Limb (tissue), 2 donors: ENCODE data around the gene ORC6.
"Not testable (repeated sequence)": the region's sequence is repeated elsewhere in the genome, so short reads cannot be mapped to it uniquely, and the experiment has no call there.

Source experiments
- DNase-seq, 2 donors: peaks; one replicate each; pipeline ENCODE4 v3.0.0-alpha.2; 2016; ENCODE audit errors: extremely low spot score in 2 of 2

Gene ORC6, protein sequence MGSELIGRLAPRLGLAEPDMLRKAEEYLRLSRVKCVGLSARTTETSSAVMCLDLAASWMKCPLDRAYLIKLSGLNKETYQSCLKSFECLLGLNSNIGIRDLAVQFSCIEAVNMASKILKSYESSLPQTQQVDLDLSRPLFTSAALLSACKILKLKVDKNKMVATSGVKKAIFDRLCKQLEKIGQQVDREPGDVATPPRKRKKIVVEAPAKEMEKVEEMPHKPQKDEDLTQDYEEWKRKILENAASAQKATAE

GRCh38 chr16:46689365-46690280, at the start of gene ORC6:
Gene ORC6 (plus strand): TSS chr16:46689659. CDS start chr16:46689706, 47 bp downstream.
- DNase-seq, result peak; percentile 96 to 98

- no peak for DNase-seq
Measured at GRCh38 chr16:46648656-46649055, 40.8 kb upstream of the ORC6 start.

DNA sequence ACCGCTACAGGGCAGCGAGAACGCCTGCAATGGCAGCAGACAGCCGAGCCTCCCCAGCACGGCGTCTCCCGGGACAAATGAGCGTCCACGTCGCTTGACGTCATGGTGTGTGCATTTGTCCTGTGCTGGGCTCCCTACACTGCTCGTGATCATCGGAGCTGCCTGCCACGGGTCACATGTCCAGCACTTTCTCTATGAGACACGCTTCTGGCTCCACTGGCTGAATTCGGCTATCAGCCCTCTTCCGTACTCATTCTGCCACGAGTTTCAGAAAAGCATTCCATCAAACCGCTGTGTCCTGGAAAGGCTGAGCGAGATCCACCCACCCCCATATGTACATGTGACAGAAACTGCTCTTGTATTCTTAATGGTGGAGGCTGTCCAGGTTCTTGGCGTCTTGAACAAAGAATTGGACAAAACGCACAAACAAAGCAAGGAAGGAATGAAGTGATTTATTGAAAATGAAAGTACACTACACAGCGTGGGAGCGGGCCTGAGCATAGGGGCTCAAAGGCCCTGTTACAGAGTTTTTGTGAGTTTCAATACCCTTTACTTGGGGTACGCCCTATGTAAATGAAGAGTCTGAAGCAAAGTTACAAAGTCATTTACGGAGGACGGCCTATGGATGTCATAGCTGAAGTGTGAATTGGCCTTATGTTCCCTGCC, 39.7 kb upstream of the ORC6 start:
- no peak for DNase-seq

DNA sequence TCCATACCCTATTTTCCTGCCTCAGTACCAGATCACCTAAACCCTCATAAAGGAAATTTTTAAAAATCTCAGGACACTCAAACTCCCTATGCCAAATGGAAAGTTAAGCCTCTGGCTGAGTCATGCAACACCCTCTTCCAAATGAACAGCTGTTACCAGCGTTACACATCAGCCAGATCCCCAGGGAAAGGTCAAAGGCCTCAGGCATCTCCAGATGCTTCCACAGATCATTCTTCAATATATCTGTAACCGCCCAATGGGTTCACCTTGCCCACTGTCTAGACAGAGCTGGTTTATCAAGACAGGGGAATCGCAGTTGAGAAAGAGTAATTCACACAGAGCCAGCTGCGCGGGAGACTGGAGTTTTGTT, 39.2 kb upstream of the ORC6 start:
- peak in 1 of 2 donors; percentile 20 for DNase-seq

GRCh38 chr16:46651305-46651704, 38.2 kb upstream of the ORC6 start:
- DNase-seq, result no peak

DNA sequence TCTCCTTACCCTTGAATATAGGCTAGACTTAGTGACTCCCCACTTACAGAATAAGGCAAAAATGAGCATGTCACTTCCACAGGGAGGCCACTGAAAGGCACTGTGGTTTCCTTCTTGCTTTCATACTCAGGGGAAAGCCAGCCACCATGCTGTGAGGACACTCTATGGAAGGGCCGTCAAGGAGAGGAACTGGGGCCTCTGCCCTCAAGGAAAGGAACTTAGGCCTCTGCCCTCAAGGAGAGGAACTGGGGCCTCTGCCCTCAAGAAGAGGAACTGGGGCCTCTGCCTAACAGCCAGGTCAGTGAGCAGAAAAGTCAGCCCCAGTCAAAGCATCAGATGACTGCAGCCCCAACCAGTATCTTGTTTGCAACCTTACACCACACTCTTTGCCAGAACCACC, 30.5 kb upstream of the ORC6 start:
- DNase-seq, result no peak

GRCh38 chr16:46662123-46662522, 27.3 kb upstream of the ORC6 start:
- DNase-seq, result no peak

DNA sequence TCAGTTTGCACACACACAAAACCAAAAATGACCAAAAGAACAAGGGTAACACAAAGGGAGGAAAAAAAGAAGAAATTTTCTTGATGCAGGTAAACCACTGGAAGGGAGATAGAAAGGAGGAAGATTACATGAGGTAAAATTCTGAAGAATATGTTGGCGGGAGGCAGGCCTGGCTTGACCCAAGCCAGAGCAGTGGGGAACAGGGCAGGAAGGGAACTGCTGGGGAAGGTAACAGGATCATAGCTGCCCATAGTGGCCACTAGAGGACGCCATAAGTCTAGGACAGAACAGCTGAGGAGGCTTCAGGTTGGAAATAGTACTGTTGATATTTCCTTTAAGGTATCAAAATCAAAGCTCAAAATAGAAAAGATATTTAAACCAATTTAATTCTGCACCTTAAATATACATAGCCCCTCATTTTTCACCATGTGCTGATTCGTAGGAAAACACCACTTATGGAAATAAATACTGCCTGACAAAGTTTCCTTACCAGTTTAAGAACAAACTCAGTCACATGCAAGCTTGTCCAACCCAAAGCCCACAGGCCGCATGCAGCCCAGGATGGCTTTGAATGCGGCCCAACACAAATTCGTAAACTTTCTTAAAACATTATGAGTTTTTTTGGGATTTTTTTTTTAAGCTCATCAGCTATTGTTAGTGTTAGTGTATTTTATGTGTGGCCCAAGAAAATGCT, 16.0 kb upstream of the ORC6 start:
- peak in 1 of 2 donors; percentile 38 for DNase-seq

- not testable (repeated sequence) for DNase-seq
Measured at GRCh38 chr16:46677943-46678342, 11.5 kb upstream of the ORC6 start.

DNA sequence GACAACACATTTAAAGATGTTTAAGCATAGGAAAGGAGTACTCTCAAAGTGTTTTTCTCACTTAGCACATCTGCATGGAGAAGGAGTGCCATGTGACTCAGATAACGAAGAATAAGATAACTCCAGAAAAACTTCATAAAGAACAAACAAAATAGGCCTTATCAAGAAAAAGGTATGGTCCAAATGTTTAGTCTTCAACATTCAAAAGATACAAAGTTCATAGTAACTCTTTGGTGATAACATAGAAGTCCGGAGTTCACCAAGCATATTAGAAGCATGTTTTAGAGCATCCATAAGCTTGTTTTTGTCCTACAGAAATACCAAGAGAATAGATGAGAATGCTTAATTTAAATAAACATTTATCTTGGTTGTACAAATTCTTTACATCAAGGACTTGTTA, 7.6 kb upstream of the ORC6 start:
- not testable (repeated sequence) for DNase-seq

DNA sequence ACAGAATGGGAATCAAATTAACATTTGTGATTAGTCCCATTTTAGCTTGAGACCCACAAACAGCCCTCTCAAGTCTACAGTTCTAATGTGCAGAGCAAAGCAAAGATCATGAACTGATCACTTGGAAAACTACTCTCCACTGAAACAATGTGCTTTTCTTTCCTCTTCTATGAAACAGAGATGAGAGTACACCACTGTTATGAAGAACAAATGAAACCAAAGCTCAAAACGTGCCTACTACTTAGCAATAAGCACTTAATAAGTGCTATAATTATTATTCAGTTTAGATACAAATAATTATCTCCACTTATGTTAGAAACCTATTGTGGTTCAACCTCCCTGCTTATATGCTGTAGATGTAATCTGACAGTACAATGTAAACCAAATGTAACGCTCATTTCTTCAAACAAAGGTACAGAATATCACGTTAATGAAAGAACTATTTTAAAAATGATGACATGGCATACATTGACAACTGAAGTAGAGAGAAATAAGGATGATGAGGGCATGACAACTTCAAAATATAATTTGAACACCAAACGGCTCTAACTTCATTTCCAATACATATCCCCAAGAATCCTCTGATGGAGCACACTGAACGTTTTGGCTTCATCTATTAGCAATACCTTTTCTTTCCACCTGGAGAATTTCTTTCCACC, 2.5 kb upstream of the ORC6 start:
- no peak for DNase-seq

DNA sequence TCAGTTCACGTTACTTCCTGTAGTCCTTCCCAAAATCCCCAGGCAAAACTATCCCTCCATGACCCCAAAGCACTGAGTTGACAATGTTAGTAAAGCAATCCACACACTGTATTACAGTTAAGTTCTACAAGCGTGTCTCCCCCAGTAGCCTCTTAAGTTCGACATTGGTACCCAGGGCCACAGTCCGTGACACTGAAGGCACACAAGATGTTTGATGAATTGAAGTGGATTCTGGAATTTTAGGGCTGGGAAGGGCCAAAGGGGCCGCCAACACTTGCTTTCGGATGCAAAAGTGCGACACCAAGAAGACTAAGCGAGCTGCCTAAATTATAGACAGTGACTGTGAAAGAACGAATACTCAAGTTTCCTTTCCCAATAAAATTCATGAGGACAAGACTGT, 2.0 kb upstream of the ORC6 start:
- no peak for DNase-seq

DNA sequence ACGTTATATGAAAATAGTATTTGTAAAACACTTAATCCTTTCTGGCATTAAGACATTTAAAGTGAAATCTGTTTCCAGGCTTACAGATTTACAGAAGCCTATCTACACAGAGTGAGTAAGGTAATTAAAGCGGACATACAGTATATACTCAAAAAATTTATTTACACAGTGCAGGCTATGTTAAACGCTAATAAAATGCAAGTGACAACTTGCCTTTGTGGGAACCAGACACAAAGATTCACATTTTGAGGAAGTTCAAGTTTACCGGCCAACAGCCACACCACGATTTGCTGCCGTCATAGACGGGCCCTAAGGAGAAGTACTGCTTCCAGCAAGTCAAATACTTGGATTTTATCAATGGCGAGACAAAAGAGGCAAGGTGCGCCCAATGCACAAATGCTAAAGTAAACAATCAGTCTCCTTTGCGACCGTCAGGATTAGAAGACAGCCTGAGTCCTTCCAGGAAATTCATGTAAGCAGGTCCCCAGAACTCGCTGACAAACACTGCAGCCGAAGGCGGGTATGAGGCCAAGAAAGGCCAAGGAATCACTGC, 1.3 kb upstream of the ORC6 start:
- peak in 1 of 2 donors; percentile 7 for DNase-seq

GRCh38 chr16:46688654-46689364, 650 bp upstream of the ORC6 start, which contains the start of gene VPS35:
Gene VPS35 (minus strand): TSS chr16:46689178. CDS start chr16:46689133, 45 bp downstream.
- DNase-seq, result peak; percentile 99 to 100

- no peak for DNase-seq
Measured at GRCh38 chr16:46690281-46691178, 1.1 kb downstream of the ORC6 start.

DNA sequence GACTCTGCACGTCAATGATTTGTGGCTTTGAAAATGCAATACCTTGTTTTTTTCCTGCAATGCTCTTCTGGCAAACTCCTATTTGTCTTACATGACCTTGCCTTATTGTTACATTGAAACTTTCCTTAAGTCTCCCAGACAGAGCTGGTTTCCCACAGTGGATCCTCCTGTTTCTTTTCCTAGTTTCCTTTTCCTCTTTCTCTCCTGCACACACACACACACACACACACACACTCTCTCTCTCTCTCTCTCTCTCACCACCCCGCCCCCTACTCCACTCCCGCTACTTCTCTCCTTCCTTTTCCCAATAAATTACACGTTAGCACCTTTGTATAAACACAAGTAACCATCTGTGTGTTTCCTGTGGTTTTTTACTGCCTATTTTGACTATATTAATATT, 2.3 kb downstream of the ORC6 start:
- DNase-seq, result no peak

DNA sequence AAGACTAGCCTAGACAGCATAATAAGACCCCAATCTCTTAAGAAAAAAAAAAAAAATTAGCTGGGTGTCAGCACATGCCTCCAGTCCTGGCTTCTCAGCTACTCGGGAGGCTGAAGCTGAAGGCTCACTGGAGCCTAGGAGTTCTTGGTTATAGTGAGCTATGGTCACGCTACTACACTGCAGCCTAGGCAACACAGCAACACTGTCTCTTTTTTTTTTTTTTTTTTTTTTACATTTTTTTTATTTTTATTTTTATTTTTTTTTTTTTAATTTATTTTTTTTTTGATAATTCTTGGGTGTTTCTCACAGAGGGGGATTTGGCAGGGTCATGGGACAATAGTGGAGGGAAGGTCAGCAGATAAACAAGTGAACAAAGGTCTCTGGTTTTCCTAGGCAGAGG, 4.1 kb downstream of the ORC6 start:
- no peak for DNase-seq

GRCh38 chr16:46695937-46696336, 6.5 kb downstream of the ORC6 start:
- DNase-seq, result no peak

DNA sequence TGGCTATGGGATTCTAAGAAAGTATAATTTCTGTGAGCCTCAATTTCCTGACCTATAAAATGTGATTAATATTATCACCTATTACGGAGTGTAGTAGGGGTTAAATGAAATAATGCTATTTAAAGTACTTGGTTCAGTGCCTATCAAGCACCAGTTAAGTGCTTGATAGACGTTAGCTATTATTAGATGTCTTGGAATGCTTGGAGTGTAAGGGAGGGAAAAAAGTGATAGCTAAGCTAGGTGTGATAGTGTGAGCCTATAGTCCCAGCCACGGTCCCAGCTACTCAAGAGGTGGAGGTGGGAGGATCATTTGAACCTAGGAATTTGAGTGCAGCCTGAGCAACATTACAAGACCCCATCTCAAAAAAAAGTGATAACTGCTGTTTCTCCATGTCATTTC, 7.5 kb downstream of the ORC6 start:
- no peak for DNase-seq
